GM12892 (cell line): ENCODE results near the gene BABAM2.

ENCODE experiments used
- POLR2A ChIP-seq: IDR thresholded peaks from 2 replicates; pipeline ENCODE4 v1.6.1; 2011; ENCODE audit warnings: low read depth, low read length, control low read depth
- POLR2AphosphoS5 ChIP-seq: IDR thresholded peaks from 2 replicates; pipeline ENCODE4 v1.6.1; 2011; ENCODE audit warnings: low read depth, low read length, control low read depth
- TAF1 ChIP-seq: IDR thresholded peaks from 2 replicates; pipeline ENCODE4 v1.6.1; 2011; ENCODE audit warnings: low read depth, mild to moderate bottlenecking, control low read depth, low read length, borderline replicate concordance

DNA sequence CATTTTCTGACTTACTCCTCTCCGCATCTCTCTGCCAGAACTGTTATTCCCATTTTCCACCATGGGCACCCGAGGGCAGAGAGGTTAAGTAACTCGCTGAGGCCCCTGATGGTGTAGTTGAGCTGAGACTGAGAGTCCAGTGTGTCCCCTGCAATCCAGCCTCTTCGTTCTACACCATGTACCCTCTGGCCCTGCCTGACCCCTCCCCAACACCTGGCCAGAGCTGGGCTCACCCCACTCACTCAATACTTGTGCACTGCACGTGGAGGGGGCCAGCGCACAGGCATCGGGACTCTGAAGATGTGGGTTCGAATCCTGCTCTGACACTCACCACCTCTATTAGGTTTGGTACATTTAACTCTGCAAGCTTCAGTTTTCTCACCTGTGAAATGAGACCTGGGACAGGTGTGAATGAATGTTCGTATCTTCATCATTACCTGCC lies 477.8 kb downstream of the BABAM2 start:
- TF ChIP-seq TAF1 = no peak
- TF ChIP-seq POLR2A = no peak
- no peak for TF ChIP-seq POLR2AphosphoS5
